Measurements from ENCODE around the gene NDUFA5. TPM values are rescaled to one million over a fixed set of nuclear protein-coding genes. Genes with fewer than 3 reads are reported as not detected.

NDUFA5 gene
- total and polyA plus RNA-seq, 2 experiments from 2014 or later = 55.2 to 207 TPM

GRCh38 chr7:123580406-123581161, 23.0 kb upstream of the NDUFA5 start:
- peak; percentile 25; the same call in 1 of the 2 replicates for TF ChIP-seq ZNF462 (CRISPR knock-in tag; IDR thresholded peaks at IDR 0.05)
- no peak for TF ChIP-seq ZNF114 (CRISPR knock-in tag; IDR thresholded peaks at IDR 0.05)
- TF ChIP-seq STAT1 (IDR thresholded peaks at IDR 0.05; ENCODE audit: unreplicated experiment) = no peak
- TF ChIP-seq EZH2 (IDR thresholded peaks at IDR 0.05; ENCODE audit: low read depth, unreplicated experiment) = no peak
- no peak for TF ChIP-seq EZH2phosphoT487 (IDR thresholded peaks at IDR 0.05; ENCODE audit: unreplicated experiment)
- peak; percentile 89 to 98 for TF ChIP-seq CTCF (conservative IDR thresholded peaks at IDR 0.05; ENCODE audit: low read depth in 2 of 2)
- no peak for TF ChIP-seq POLR2AphosphoS5 (IDR thresholded peaks at IDR 0.05; ENCODE audit: low read depth)
- no peak for TF ChIP-seq JUNB (IDR thresholded peaks at IDR 0.05; ENCODE audit: unreplicated experiment)

More at GRCh38 chr7:123580406-123581161, 23.0 kb upstream of the NDUFA5 start:
- Histone ChIP-seq H3K79me2 (replicated peaks; ENCODE audit: insufficient read depth) (no peaks in the 10 kb centered on the region), H3K27me3 (ENCODE audit: insufficient read depth) (no peaks in the 10 kb centered on the region), H3K4me1 (ENCODE audit: insufficient read depth) (peaks cover 18% of the 10 kb centered on the region), H3F3A (replicated peaks; ENCODE audit: low read depth) (no peaks in the 10 kb centered on the region), H4K20me1 (replicated peaks; ENCODE audit: insufficient read depth) (no peaks in the 10 kb centered on the region), H3K27ac (ENCODE audit: low read depth) (no peak overlapping the region), H3K4me2 (no peak overlapping the region), H2AFZ (0 out of 2 replicates have a peak overlapping the region, but pooled peaks have one; percentile 28), H3K36me3 (ENCODE audit: insufficient read depth) (no peaks in the 10 kb centered on the region), H3K9me2 (ENCODE audit: insufficient read depth) (no peaks in the 10 kb centered on the region), H3K4me3 (no peak overlapping the region)
- Mint-ChIP-seq H3K27me3 (ENCODE audit: insufficient read depth, low read depth, poor library complexity) (no peaks in the 10 kb centered on the region), H3K9me3 (no peaks in the 10 kb centered on the region), H3K4me3 (no peak overlapping the region), H3K4me1 (peaks cover 39% of the 10 kb centered on the region), H3K27ac (peak overlapping the region; percentile 67; the same call in 1 of the 2 replicates), H3K36me3 (ENCODE audit: low read depth) (no peaks in the 10 kb centered on the region)
- ATAC-seq (peak; percentile 96), DNase-seq (ENCODE audit: low spot score) (peak; percentile 78)
